H9 (cell line): ENCODE results near the gene ERICH4. TPM values are rescaled to one million over a fixed set of nuclear protein-coding genes. Genes with fewer than 3 reads are reported as not detected.

Experiments
- DNase-seq: peaks from one replicate; pipeline ENCODE4 v3.0.0-alpha.2; 2017
- H2AFZ ChIP-seq: one replicate; pipeline ENCODE4 v1.6.1; 2013; ENCODE audit warnings: mild to moderate bottlenecking, low read length, control low read depth, moderate library complexity
- H2AK5ac ChIP-seq: 2 replicates; pipeline ENCODE4 v1.6.1; 2013; ENCODE audit warnings: low read length, control low read depth, mixed read lengths; ENCODE audit not compliant: insufficient read length
- H2BK120ac ChIP-seq: one replicate; pipeline ENCODE4 v1.6.1; 2013; ENCODE audit warnings: low read depth, mild to moderate bottlenecking, low read length, control low read depth, inconsistent platforms; ENCODE audit not compliant: poor library complexity, severe bottlenecking
- H2BK12ac ChIP-seq: 2 replicates; pipeline ENCODE4 v1.6.1; 2013; ENCODE audit warnings: low read length, control low read depth, mixed read lengths, low read depth; ENCODE audit not compliant: insufficient read length
- H2BK15ac ChIP-seq: 2 replicates; pipeline ENCODE4 v1.6.1; 2013; ENCODE audit warnings: low read depth, low read length, control low read depth
- H2BK20ac ChIP-seq: one replicate; pipeline ENCODE4 v1.6.1; 2013; ENCODE audit warnings: low read depth, mild to moderate bottlenecking, low read length, control low read depth, inconsistent platforms; ENCODE audit not compliant: poor library complexity, severe bottlenecking
- H2BK5ac ChIP-seq: 2 replicates; pipeline ENCODE4 v1.6.1; 2013; ENCODE audit warnings: low read length, control low read depth, mixed read lengths; ENCODE audit not compliant: insufficient read length
- H3K14ac ChIP-seq: 2 replicates; pipeline ENCODE4 v1.6.1; 2013; ENCODE audit warnings: low read length, control low read depth; ENCODE audit not compliant: insufficient read depth
- H3K18ac ChIP-seq: 2 replicates; pipeline ENCODE4 v1.6.1; 2013; ENCODE audit warnings: low read depth, mild to moderate bottlenecking, mixed read lengths, low read length, control low read depth; ENCODE audit not compliant: insufficient read length
- H3K23ac ChIP-seq: 2 replicates; pipeline ENCODE4 v1.6.1; 2013; ENCODE audit warnings: low read length, control low read depth, mixed read lengths, low read depth; ENCODE audit not compliant: insufficient read length
- H3K23me2 ChIP-seq: 2 replicates; pipeline ENCODE4 v1.6.1; 2013; ENCODE audit warnings: low read depth, mild to moderate bottlenecking, mixed read lengths, low read length, control low read depth; ENCODE audit not compliant: insufficient read length, poor library complexity, severe bottlenecking
- H3K27ac ChIP-seq: 2 replicates; pipeline ENCODE4 v1.5.1; 2013; ENCODE audit warnings: low read length, control low read depth, mixed read lengths, low read depth; ENCODE audit not compliant: insufficient read length
- H3K27me3 ChIP-seq: 2 replicates; pipeline ENCODE4 v1.6.1; 2013; ENCODE audit warnings: low read length, control low read depth, inconsistent platforms; ENCODE audit not compliant: insufficient read depth
- H3K4ac ChIP-seq: 2 replicates; pipeline ENCODE4 v1.6.1; 2013; ENCODE audit warnings: low read depth, mild to moderate bottlenecking, control low read depth, inconsistent platforms, low read length, moderate library complexity
- H3K4me1 ChIP-seq: 2 replicates; pipeline ENCODE4 v1.6.1; 2013; ENCODE audit warnings: low read length, control low read depth, inconsistent platforms; ENCODE audit not compliant: insufficient read depth
- H3K4me2 ChIP-seq: 2 replicates; pipeline ENCODE4 v1.6.1; 2013; ENCODE audit warnings: low read length, control low read depth, mixed read lengths; ENCODE audit not compliant: insufficient read length, insufficient read depth
- H3K56ac ChIP-seq: 2 replicates; pipeline ENCODE4 v1.6.1; 2013; ENCODE audit warnings: low read depth, mild to moderate bottlenecking, mixed read lengths, low read length, control low read depth; ENCODE audit not compliant: insufficient read length
- H3K79me1 ChIP-seq: 2 replicates; pipeline ENCODE4 v1.6.1; 2013; ENCODE audit warnings: low read depth, mild to moderate bottlenecking, moderate library complexity, low read length, control low read depth, inconsistent platforms; ENCODE audit not compliant: insufficient read depth, poor library complexity, severe bottlenecking
- H3K79me2 ChIP-seq: 2 replicates; pipeline ENCODE4 v1.6.1; 2013; ENCODE audit warnings: low read length, control low read depth, inconsistent platforms; ENCODE audit not compliant: insufficient read depth
- H3K9ac ChIP-seq: 2 replicates; pipeline ENCODE4 v1.6.1; 2013; ENCODE audit warnings: low read length, control low read depth, mixed read lengths; ENCODE audit not compliant: insufficient read length; ENCODE audit errors: extremely low read depth
- H3K9me3 ChIP-seq: one replicate; pipeline ENCODE4 v1.6.1; 2013; ENCODE audit warnings: low read depth, low read length, inconsistent platforms; ENCODE audit not compliant: control insufficient read depth
- H3T11ph ChIP-seq: one replicate; pipeline ENCODE4 v1.6.1; 2013; ENCODE audit warnings: mild to moderate bottlenecking, low read length, control low read depth, inconsistent platforms
- H4K20me1 ChIP-seq: one replicate; pipeline ENCODE4 v1.6.1; 2013; ENCODE audit not compliant: control insufficient read depth, insufficient read length, insufficient read depth
- H4K5ac ChIP-seq: 2 replicates; pipeline ENCODE4 v1.6.1; 2013; ENCODE audit warnings: low read depth, mild to moderate bottlenecking, mixed read lengths, low read length, control low read depth; ENCODE audit not compliant: insufficient read length
- H4K8ac ChIP-seq: replicated peaks from 2 replicates; pipeline ENCODE4 v1.6.1; 2013; ENCODE audit warnings: low read length, control low read depth, mixed read lengths, low read depth; ENCODE audit not compliant: insufficient read length
- H4K91ac ChIP-seq: 2 replicates; pipeline ENCODE4 v1.6.1; 2013; ENCODE audit warnings: low read depth, mild to moderate bottlenecking, moderate library complexity, mixed read lengths, low read length, control low read depth; ENCODE audit not compliant: insufficient read length
- H3K27ac Mint-ChIP-seq, 3 experiments: 2 replicates in 2 of 3; 3 replicates in 1 of 3; pipeline ENCODE4 v1.8.0; 2020 to 2021; ENCODE audit warnings: mixed read lengths in 3 of 3, mild to moderate bottlenecking in 1 of 3, moderate library complexity in 1 of 3
- H3K27me3 Mint-ChIP-seq: 2 replicates; pipeline ENCODE4 v1.8.0; 2021; ENCODE audit warnings: low read depth, mild to moderate bottlenecking, moderate library complexity, mixed read lengths
- H3K36me3 Mint-ChIP-seq, 3 experiments: 2 replicates in 2 of 3; 3 replicates in 1 of 3; pipeline ENCODE4 v1.8.0; 2020 to 2021; ENCODE audit warnings: low read depth in 3 of 3, mixed read lengths in 3 of 3; ENCODE audit not compliant: insufficient read depth in 1 of 3
- H3K4me1 Mint-ChIP-seq, 2 experiments: 2 replicates each; pipeline ENCODE4 v1.8.0; 2020; ENCODE audit warnings: mixed read lengths in 2 of 2
- H3K4me3 Mint-ChIP-seq, 2 experiments: 2 replicates in 1 of 2; 3 replicates in 1 of 2; pipeline ENCODE4 v1.8.0; 2020 to 2021; ENCODE audit warnings: mild to moderate bottlenecking in 2 of 2, mixed read lengths in 2 of 2, moderate library complexity in 1 of 2
- H3K9me3 Mint-ChIP-seq, 2 experiments: 2 replicates in 1 of 2; 3 replicates in 1 of 2; pipeline ENCODE4 v1.8.0; 2020; ENCODE audit warnings: mild to moderate bottlenecking in 2 of 2, mixed read lengths in 2 of 2, moderate library complexity in 1 of 2
- CTCF ChIP-seq: fragments of 200-600 bp; sonication (generic); conservative IDR thresholded peaks from 3 replicates; pipeline ENCODE4 v1.8.0; 2021; ENCODE audit warnings: antibody characterized with exemption, mild to moderate bottlenecking
- WGBS: extraction: QIAGEN DNeasy Blood & Tissue Kit; methylation state at CpG from one replicate; pipeline ENCODE4 v1.1.7; 2013; ENCODE audit warnings: missing lambda C conversion rate, low lambda C conversion rate, mixed read lengths; ENCODE audit not compliant: insufficient read length; ENCODE audit errors: extremely low coverage; 5-methylcytosine and 5-hydroxymethylcytosine counted together
- total RNA-seq: library from RNA; stranded (reverse); gene quantifications from 2 replicates; pipeline ENCODE4 v1.2.1, GENCODE V29; 2021

The ERICH4 gene
- total RNA-seq, 1 experiment from 2014 or later: not detected

GRCh38 chr19:41411968-41412265 is 31.0 kb upstream of the ERICH4 start:
- H2AFZ ChIP-seq: no peak overlapping the region
- no peaks in the 10 kb centered on the region for H3K79me2 ChIP-seq
- H2BK20ac ChIP-seq: no peak overlapping the region
- DNase-seq: no peak
- no peak overlapping the region for H2BK15ac ChIP-seq
- peaks cover 3% of the 10 kb centered on the region for H4K20me1 ChIP-seq
- no peak overlapping the region for H3K27ac ChIP-seq
- H3K23me2 ChIP-seq: peaks cover 4% of the 10 kb centered on the region
- Mint-ChIP-seq H3K36me3 (peaks cover 0 to 23% (median 18%) of the 10 kb centered on the region in 3 experiments; a peak in 5 of 7 replicates), H3K27ac (peak overlapping the region in 1 of 3 experiments; percentile 89; a peak in 2 of 7 replicates), H3K27me3 (no peaks in the 10 kb centered on the region; the same call in 1 of the 2 replicates), H3K4me1 (peaks cover 6 to 14% of the 10 kb centered on the region in 2 experiments), H3K4me3 (no peak overlapping the region; a peak in 1 of 5 replicates), H3K9me3 (no peaks in the 10 kb centered on the region)
- no peak overlapping the region for H2BK5ac ChIP-seq
- H3K4me1 ChIP-seq: no peaks in the 10 kb centered on the region; the same call in 1 of the 2 replicates
- H3K9ac ChIP-seq: no peak overlapping the region
- H2BK12ac ChIP-seq: no peak overlapping the region
- no peak overlapping the region for H2BK120ac ChIP-seq
- no peak for TF ChIP-seq CTCF
- WGBS: no CpG with 5 or more reads among the region's 11 CpGs
- no peak overlapping the region for H4K5ac ChIP-seq
- no peak overlapping the region for H3K4me2 ChIP-seq
- H2AK5ac ChIP-seq: no peak overlapping the region
- no peak overlapping the region for H4K8ac ChIP-seq
- H3K56ac ChIP-seq: no peak overlapping the region
- H3K14ac ChIP-seq: no peak overlapping the region
- no peaks in the 10 kb centered on the region for H3K79me1 ChIP-seq
- H3T11ph ChIP-seq: no peak overlapping the region
- no peak overlapping the region for H3K18ac ChIP-seq
- no peaks in the 10 kb centered on the region for H3K9me3 ChIP-seq
- H4K91ac ChIP-seq: no peak overlapping the region
- no peaks in the 10 kb centered on the region for H3K27me3 ChIP-seq
- no peak overlapping the region for H3K4ac ChIP-seq
- no peak overlapping the region for H3K23ac ChIP-seq
